GM23338 (cell line): ENCODE data around the gene WDR27. TPM values are rescaled to one million over a fixed set of nuclear protein-coding genes. Genes with fewer than 3 reads are reported as not detected.

Experiments used
- ATAC-seq: fragments of 200-7000 bp; cut with Tn5 transposase; 3 replicates; pipeline ENCODE4 v1.9.1; 2020
- DNase-seq: peaks from one replicate; pipeline ENCODE4 v3.0.0-alpha.2; 2015; ENCODE audit warnings: low spot score
- H2AFZ ChIP-seq: fragments of 200-600 bp; sonication (generic); 2 replicates; pipeline ENCODE4 v1.8.0; 2016; ENCODE audit warnings: antibody characterized with exemption, mild to moderate bottlenecking, moderate library complexity
- H3F3A ChIP-seq: fragments of 200-600 bp; sonication (generic); replicated peaks from 2 replicates; pipeline ENCODE4 v1.8.0; 2017; ENCODE audit warnings: antibody characterized with exemption, mixed run types, low read depth
- H3K27ac ChIP-seq: fragments of 200-600 bp; sonication (generic); 2 replicates; pipeline ENCODE4 v1.6.1; 2016; ENCODE audit warnings: low read depth
- H3K27me3 ChIP-seq: fragments of 200-600 bp; sonication (generic); 2 replicates; pipeline ENCODE4 v1.8.0; 2016; ENCODE audit warnings: mild to moderate bottlenecking, mixed run types, moderate library complexity; ENCODE audit not compliant: insufficient read depth
- H3K36me3 ChIP-seq: fragments of 200-600 bp; sonication (generic); 2 replicates; pipeline ENCODE4 v1.8.0; 2016; ENCODE audit warnings: mild to moderate bottlenecking; ENCODE audit not compliant: insufficient read depth
- H3K4me1 ChIP-seq: fragments of 200-600 bp; sonication (generic); 2 replicates; pipeline ENCODE4 v1.8.0; 2016; ENCODE audit warnings: mild to moderate bottlenecking, moderate library complexity; ENCODE audit not compliant: insufficient read depth
- H3K4me2 ChIP-seq: fragments of 200-600 bp; sonication (generic); 2 replicates; pipeline ENCODE4 v1.7.1; 2017; ENCODE audit warnings: mixed run types
- H3K4me3 ChIP-seq: fragments of 200-600 bp; sonication (generic); 2 replicates; pipeline ENCODE4 v1.6.1; 2016; ENCODE audit warnings: mixed run types
- H3K79me2 ChIP-seq: fragments of 200-600 bp; sonication (generic); replicated peaks from 2 replicates; pipeline ENCODE4 v1.8.0; 2017; ENCODE audit warnings: mild to moderate bottlenecking; ENCODE audit not compliant: insufficient read depth
- H3K9me2 ChIP-seq: fragments of 200-600 bp; sonication (generic); 2 replicates; pipeline ENCODE4 v1.8.0; 2017; ENCODE audit not compliant: insufficient read depth
- H4K20me1 ChIP-seq: fragments of 200-600 bp; sonication (generic); replicated peaks from 2 replicates; pipeline ENCODE4 v1.8.0; 2017; ENCODE audit warnings: mild to moderate bottlenecking; ENCODE audit not compliant: insufficient read depth
- H3K27ac Mint-ChIP-seq: 2 replicates; pipeline ENCODE4 v1.8.0; 2020; ENCODE audit warnings: inconsistent platforms, mild to moderate bottlenecking, moderate library complexity, mixed read lengths
- H3K27me3 Mint-ChIP-seq: 3 replicates; pipeline ENCODE4 v1.8.0; 2022; ENCODE audit warnings: low read depth, mild to moderate bottlenecking, moderate library complexity, mixed read lengths, inconsistent platforms; ENCODE audit not compliant: insufficient read depth, poor library complexity
- H3K36me3 Mint-ChIP-seq: 3 replicates; pipeline ENCODE4 v1.8.0; 2021; ENCODE audit warnings: low read depth, mild to moderate bottlenecking, inconsistent platforms, moderate library complexity, mixed read lengths
- H3K4me1 Mint-ChIP-seq: 3 replicates; pipeline ENCODE4 v1.8.0; 2020; ENCODE audit warnings: mild to moderate bottlenecking, inconsistent platforms, mixed read lengths
- H3K4me3 Mint-ChIP-seq: 3 replicates; pipeline ENCODE4 v1.8.0; 2021; ENCODE audit warnings: moderate library complexity, mild to moderate bottlenecking, inconsistent platforms, mixed read lengths
- H3K9me3 Mint-ChIP-seq: 3 replicates; pipeline ENCODE4 v1.8.0; 2020; ENCODE audit warnings: moderate library complexity, mild to moderate bottlenecking, inconsistent platforms, mixed read lengths
- CREB1 ChIP-seq: fragments of 250-450 bp; sonication (Bioruptor Pico); IDR thresholded peaks from 2 replicates; pipeline ENCODE4 v1.5.0; 2020; ENCODE audit warnings: low read depth, mild to moderate bottlenecking, moderate library complexity
- JUNB ChIP-seq: IDR thresholded peaks from one replicate; pipeline ENCODE4 v1.6.1; 2016; ENCODE audit warnings: antibody characterized with exemption; ENCODE audit not compliant: unreplicated experiment
- POLR2AphosphoS5 ChIP-seq: IDR thresholded peaks from 2 replicates; pipeline ENCODE4 v1.6.1; 2016; ENCODE audit warnings: antibody characterized with exemption, low read depth
- ZNF331 ChIP-seq: fragments of 250-450 bp; sonication (Bioruptor Pico); IDR thresholded peaks from 2 replicates; pipeline ENCODE4 v1.5.0; 2020; ENCODE audit warnings: low read depth, mild to moderate bottlenecking, moderate library complexity
- polyA plus RNA-seq: library from polyadenylated mRNA; unstranded; fragments of >200 nt; fragmentation: Nextera tagmentation; extraction: Ambion mirVana; gene quantifications from 2 replicates; pipeline ENCODE4 v1.2.1, GENCODE V29; 2016
- total RNA-seq: library from RNA; depleted of rRNA; stranded (reverse); fragments of >200 nt; shearing (Covaris generic); gene quantifications from 2 replicates; pipeline ENCODE4 v1.2.3, GENCODE V29; 2014
- TF ChIP-seq, protein P1 (sequence below), 2 experiments: fragments of 200-600 bp in 1 of 2; sonication (generic) in 1 of 2; conservative IDR thresholded peaks; 2 replicates each; pipeline versions ENCODE4 v1.5.1 to v1.6.1; 2016 to 2017; ENCODE audit warnings: antibody characterized with exemption in 2 of 2, low read depth in 2 of 2, mild to moderate bottlenecking in 2 of 2, moderate library complexity in 1 of 2

The WDR27 gene
- total and polyA plus RNA-seq, 2 experiments from 2014 or later, result 55.3 to 80.4 TPM

DNA sequence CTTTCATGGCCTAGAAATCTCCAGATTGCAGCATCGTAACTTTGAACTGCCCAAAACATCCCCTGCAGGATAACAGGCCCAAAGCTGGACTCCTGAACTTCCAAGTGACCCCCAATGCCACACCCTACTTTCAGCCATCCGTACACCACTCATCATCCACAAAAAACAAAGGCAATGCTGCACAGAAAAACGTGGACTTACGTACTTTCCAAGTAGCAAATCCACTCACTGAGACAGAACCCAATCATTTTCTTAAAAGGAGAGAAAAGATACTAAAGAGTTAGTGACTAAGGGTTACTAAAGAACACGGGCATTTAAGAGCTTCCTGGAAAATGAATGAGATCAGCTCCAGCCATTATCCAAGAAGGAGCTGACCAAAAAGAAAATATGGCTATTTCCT is 211.0 kb downstream of the WDR27 start (continued):
- no peak for TF ChIP-seq JUNB

DNA sequence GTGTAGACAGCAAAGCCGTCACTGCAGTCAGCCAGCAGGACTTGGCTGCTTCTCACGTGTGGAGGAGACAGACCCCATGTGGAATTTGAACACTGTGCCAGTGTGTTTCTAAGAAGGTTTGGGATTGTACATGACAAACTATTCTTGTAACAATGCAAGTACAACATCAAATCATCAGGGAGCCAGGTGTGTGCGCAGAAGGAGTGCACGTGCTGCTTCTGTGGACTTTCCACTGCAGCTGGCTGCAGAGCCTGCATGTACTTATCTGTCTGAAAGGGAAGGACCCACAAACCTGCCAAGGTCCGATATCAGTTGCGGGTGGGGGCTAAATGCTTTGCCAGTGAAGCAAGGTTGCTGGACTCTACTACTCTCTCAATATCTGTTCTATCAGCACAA is 211.6 kb downstream of the WDR27 start:
- Histone ChIP-seq H3F3A (no peaks in the 10 kb centered on the region), H3K4me1 (no peaks in the 10 kb centered on the region), H3K36me3 (no peaks in the 10 kb centered on the region), H2AFZ (no peak overlapping the region), H3K79me2 (no peaks in the 10 kb centered on the region), H3K27me3 (no peaks in the 10 kb centered on the region), H3K9me2 (no peaks in the 10 kb centered on the region), H3K27ac (no peak overlapping the region), H4K20me1 (no peaks in the 10 kb centered on the region), H3K4me2 (no peak overlapping the region), H3K4me3 (no peak overlapping the region)
- Mint-ChIP-seq H3K27me3 (peaks cover 3% of the 10 kb centered on the region), H3K9me3 (peaks cover 2% of the 10 kb centered on the region; the same call in 1 of the 3 replicates), H3K36me3 (no peaks in the 10 kb centered on the region; the same call in 2 of the 3 replicates), H3K4me3 (no peak overlapping the region), H3K27ac (no peak overlapping the region), H3K4me1 (peaks cover 2% of the 10 kb centered on the region; the same call in 1 of the 3 replicates)
- DNase-seq, result no peak
- TF ChIP-seq CREB1 (CRISPR knock-in tag), result no peak
- no peak for TF ChIP-seq ZNF331 (CRISPR knock-in tag)
- no peak for ATAC-seq

DNA sequence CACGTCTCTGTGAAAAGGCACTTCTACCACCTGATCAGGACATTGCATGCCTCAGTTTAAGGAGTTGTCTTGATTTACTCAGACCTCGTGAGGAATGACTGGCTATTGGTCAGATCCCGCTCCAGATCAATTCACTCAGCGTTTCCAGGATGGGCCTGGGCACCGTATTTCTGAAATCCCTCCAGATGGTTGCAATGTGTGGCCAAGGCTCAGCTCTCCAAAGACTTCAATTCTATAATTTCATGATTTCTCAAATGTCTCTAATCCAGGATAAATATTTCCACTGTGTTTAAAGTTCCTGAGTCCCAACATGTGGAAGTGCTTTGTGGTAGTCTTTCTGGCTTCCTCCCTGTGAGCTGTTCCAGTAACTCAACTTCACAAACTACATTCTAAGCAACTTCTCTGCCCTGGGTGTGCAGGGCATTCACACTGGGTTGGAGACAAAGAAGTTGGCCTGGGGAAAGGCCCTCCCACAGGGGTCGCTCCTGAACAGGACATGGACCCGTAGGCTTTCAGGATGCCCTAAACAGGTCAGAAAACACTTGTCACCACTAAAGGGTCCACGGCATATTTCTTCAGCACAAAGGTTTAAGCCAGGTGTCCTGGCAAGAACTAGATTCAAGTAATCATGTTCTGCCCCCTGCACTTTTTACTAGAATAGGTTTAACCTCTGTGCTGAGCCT is 212.1 kb downstream of the WDR27 start:
- peaks cover 2% of the 10 kb centered on the region; the same call in 1 of the 3 replicates for H3K9me3 Mint-ChIP-seq
- H3K36me3 Mint-ChIP-seq, result no peaks in the 10 kb centered on the region; the same call in 2 of the 3 replicates
- no peak overlapping the region for H3K27ac ChIP-seq
- H3K4me1 ChIP-seq, result no peaks in the 10 kb centered on the region
- no peaks in the 10 kb centered on the region for H3K9me2 ChIP-seq
- H2AFZ ChIP-seq, result no peak overlapping the region
- no peaks in the 10 kb centered on the region for H4K20me1 ChIP-seq
- H3K4me2 ChIP-seq, result no peak overlapping the region
- H3K4me3 ChIP-seq, result no peak overlapping the region
- TF ChIP-seq, protein P1, sequence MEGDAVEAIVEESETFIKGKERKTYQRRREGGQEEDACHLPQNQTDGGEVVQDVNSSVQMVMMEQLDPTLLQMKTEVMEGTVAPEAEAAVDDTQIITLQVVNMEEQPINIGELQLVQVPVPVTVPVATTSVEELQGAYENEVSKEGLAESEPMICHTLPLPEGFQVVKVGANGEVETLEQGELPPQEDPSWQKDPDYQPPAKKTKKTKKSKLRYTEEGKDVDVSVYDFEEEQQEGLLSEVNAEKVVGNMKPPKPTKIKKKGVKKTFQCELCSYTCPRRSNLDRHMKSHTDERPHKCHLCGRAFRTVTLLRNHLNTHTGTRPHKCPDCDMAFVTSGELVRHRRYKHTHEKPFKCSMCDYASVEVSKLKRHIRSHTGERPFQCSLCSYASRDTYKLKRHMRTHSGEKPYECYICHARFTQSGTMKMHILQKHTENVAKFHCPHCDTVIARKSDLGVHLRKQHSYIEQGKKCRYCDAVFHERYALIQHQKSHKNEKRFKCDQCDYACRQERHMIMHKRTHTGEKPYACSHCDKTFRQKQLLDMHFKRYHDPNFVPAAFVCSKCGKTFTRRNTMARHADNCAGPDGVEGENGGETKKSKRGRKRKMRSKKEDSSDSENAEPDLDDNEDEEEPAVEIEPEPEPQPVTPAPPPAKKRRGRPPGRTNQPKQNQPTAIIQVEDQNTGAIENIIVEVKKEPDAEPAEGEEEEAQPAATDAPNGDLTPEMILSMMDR (conservative IDR thresholded peaks at IDR 0.05; ENCODE audit: low read depth in 2 of 2), result peak in 1 of 2 experiments; percentile 49; a peak in 2 of 4 replicates
- TF ChIP-seq POLR2AphosphoS5, result no peak
- no peaks in the 10 kb centered on the region for H3F3A ChIP-seq
- peaks cover 3% of the 10 kb centered on the region for H3K27me3 Mint-ChIP-seq
- H3K4me1 Mint-ChIP-seq, result peaks cover 2% of the 10 kb centered on the region; the same call in 1 of the 3 replicates
- H3K27me3 ChIP-seq, result no peaks in the 10 kb centered on the region
- no peak overlapping the region for H3K27ac Mint-ChIP-seq
- H3K79me2 ChIP-seq, result no peaks in the 10 kb centered on the region
- peak; percentile 69 for ATAC-seq
- no peaks in the 10 kb centered on the region for H3K36me3 ChIP-seq
- H3K4me3 Mint-ChIP-seq, result no peak overlapping the region
- DNase-seq, result no peak
